ENCODE results near the gene TBX4.

TBX4 gene

DNA sequence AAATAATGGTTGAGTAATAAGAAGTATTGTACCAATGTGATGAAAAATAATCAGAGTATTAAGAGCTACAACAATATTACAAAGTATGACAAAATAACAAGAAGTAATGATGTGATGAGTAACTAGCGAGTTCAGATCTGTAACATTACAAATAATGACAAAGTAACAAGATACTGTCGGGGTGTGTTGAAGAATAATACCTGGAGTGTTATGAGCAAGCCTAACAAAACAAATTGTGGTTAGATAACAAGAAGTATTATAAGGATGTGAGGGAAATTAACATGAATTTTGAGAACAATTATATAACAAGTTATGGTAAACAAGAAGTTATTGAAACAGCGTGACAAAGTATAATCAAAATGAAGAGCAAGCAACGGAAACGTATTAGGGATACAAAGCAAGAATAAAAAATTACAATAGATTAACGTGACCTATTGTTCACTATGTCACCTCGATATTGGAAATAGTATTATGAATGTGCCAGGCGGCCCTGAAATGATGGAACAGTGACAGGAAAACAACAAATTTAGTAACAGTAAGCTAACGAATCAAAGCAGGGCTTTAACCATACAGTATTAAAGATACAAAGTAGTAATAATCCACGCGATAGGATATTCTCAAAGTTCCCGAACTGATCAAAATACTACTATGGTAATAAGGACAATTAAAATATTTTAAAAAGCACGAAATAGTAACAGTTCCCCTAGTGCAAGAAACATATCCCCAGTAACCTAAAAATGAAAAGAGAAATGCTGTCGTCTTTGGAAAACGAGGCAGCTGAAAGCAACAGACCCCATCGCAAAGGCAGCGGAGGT, 1.6 kb downstream of the TBX4 start:
- DNase-seq (ENCODE audit: low read depth in 4 of 4, low spot score in 1 of 4): no peak

DNA sequence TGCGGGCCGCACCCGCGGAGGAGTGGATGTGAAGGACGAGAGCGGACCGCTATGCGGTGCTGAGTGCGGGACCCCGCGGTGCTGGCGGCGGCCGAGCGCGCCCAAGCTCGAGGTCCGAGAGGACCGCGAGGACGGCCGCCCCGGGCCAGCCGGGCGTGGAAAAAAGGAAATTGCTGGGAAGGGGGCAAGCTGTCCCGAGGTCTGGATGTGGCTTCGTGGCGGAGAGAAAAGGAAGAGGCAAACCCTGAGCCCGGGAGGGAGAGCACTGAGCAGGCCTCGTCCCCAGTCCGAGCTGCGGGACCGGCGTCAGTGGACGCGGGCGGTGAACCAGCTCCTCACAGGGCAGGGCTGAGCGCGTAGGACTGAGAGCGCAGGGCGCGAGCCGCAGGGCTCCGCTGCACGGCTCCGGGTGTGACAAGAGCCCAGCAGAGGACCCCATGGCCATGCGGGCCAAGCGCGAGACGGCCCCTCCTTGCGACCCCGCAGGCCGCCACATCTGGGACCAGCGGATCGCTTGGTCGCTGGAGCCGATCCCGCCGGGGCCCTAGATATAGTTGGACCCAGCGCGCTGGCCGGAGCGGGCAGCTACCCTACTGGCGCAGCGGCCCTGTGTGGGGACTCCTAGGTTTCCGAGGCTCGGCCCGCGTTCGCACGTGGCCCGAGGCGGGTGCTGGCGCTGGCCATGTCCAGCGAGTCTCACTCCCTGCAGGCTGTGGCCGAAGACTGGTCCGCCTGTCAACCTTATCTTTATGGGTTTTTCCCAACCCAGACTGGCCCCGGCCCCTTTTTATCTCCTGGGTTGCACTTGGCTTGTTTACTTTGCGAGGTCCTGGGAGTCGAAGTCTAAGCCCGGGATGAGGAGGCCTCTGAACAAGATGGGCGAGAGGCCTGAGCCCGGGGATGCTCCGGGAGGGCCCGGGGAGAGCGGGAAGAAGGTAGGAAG, 2.4 kb downstream of the TBX4 start:
- DNase-seq (ENCODE audit: low read depth in 4 of 4, low spot score in 1 of 4): no peak

DNA sequence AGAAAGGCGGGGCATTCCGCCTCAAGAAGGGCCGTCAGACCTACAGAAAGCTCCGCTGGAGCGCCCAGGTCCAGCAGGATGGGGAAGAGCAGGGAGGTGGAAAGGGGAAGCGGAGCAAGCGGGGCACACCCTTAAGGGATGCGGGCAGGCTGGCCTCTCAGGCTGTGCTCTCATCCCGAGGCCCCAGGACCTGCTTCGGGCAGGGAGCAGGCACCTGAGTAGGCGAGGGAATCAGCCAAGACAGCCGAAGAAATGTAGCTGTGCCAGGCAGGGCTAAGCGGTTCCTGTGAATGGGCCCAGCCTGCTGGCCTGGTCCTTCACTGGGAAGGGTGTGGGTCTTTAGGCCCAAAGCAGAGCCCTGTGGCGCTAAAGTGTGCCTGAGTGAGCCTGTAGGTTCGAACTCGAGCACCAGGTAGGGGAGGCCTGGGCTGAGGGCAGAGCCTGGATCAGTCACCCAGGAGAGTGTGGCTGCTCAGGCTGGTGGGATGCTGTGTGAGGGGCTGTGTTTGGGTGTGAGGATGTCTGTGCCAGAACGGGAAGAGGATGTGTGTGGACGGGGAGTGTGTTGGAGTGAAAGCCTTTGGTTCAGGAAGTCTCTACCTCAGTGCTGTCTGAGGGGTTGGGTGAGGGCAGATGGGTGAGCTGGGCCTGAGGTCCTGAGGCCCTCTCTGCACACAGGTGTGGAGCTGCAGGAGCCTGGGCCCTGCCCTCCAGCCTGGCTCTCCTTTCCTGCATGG, 3.3 kb downstream of the TBX4 start:
- no peak for DNase-seq (ENCODE audit: low read depth in 4 of 4, low spot score in 1 of 4)

DNA sequence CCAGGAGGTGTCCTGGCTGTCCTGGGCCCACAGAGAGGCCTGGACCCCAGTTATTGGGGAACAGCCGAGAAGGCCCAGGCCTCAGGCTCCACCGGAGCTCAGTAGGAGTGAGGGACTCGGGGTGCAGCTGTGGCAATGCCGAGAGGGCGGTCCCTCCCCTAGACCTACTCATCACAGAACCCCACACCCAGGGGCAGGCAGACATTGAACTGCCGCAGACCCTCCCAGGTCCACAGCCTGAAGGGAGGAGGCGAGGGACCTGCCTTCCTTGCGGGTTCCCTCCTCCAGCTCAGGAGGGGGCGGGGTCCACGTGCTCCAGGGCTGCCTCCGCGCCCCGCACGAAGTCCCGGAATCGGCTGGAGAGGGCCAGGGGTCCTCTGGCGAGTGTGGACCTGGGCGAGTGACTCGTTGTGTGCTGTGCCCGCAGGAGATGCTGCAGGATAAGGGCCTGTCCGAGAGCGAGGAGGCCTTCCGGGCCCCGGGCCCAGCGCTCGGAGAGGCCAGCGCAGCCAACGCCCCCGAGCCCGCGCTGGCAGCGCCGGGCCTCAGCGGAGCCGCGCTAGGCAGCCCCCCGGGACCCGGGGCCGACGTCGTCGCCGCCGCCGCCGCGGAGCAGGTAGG, 3.9 kb downstream of the TBX4 start:
- DNase-seq (ENCODE audit: low read depth in 4 of 4, low spot score in 1 of 4): no peak

DNA sequence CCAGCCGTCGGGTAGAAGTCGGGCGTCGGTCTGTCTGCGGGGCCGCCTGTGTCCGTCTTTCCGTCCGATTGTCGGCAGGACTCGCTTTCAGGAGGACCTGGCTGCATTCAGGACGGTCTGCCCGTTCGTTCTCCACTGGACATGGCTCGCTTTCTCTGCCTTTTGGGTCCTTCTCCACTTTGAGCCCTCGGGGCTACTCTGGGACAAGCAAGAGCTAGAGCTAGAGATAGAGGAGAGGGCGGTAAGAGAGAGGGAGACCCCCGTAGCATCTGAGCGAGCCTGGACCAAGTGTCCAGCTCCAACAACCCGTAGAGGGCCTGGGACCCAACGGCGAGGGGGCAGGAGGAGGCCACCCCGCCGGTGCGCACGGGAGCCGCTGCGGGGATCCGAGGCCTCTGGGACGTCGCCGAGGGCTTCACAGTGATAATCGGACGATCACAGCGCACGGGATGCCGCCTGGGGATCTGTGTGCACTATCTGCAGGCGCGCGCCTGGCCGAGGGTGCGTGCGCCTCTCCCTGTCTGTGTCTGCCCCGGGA, 4.5 kb downstream of the TBX4 start:
- DNase-seq (ENCODE audit: low read depth in 4 of 4, low spot score in 1 of 4): no peak

DNA sequence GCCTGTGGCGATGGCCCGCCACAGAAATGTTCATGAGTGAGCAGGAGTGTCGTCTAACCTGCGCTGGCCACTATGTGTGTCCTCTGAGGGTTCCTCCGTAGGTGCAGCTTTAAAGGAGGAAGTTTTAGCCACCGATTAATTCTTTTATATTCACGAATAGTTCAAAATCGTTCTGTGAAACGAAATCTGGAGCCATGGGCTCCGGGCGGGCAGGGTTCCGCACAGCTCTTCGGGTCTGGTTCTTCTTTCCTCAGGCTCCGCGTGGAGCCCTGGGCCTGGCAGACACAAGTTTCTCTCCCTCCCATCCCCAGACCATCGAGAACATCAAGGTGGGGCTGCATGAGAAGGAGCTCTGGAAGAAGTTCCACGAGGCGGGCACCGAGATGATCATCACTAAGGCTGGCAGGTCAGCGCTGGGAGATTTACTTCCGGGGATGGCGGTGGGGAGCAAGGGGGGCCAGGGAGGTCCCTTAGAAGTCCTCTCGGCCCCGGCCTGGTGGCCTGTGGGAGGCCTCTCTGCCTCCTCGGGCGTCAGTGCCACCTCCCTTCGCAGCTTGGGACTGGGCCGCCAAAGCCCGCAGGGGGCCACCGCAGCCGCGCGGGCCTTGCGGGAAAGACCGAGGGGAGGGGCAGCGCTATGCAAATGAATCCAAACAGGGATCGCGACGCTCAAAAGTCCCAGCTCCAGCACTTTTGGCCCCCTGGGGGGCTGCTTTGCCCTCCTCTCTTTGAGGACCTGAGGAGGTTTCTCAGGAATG, 5.2 kb downstream of the TBX4 start:
- no peak for DNase-seq (ENCODE audit: low read depth in 4 of 4, low spot score in 1 of 4)

DNA sequence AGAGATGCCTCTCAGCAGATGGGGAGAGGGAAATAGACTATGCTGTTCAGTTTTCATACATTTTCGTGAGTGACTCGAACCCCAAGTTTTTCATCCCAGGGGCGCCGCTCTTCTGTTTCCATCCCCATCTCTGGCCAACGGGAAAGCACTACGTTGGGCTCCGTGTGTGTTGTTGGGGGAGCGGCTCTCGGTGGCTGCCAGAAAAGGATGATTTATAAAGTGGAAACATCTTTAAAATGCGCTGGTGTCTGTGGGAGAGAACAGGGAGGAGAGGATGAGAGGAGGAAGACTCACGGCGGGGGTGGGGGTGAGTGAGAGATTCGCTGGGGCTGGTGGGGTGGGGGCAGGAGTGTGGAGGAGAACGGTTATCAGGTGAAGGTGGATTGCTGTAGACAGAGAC, 5.8 kb downstream of the TBX4 start:
- no peak for DNase-seq (ENCODE audit: low read depth in 4 of 4, low spot score in 1 of 4)

DNA sequence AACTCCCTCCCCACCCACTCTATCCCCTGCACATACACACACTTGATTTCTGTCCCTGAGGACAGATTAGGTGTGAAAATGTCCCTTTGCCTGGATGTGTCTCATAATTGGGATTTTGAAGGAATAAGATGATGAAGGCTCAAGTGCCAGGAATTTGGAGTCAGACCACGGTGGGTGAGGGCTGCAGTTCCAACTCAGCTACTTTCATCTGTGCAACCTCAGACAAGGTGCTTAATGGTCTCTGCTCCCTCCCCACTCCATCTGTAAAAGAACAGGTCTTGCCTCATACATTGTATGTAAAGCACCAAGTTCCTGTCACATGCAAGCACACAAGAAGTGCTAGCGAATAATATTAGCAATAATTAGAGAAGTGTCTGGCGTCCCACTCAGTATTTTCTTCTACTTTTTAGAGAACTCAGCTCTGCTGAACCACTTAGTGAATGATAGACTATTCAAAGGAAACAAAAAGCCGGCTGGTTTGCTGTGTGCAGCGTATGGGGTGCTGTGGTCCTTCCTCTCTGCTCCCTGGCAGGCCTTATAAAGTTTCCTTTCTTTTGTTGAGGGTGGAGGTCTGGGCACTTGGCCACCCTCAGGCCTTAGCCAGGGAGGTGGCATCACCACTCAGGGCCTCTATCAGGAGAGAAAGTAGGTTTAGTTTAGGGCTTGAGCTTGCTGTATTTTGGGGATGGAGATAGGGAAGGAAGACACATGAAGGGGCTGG, 6.4 kb downstream of the TBX4 start:
- DNase-seq (ENCODE audit: low read depth in 4 of 4, low spot score in 1 of 4): no peak

DNA sequence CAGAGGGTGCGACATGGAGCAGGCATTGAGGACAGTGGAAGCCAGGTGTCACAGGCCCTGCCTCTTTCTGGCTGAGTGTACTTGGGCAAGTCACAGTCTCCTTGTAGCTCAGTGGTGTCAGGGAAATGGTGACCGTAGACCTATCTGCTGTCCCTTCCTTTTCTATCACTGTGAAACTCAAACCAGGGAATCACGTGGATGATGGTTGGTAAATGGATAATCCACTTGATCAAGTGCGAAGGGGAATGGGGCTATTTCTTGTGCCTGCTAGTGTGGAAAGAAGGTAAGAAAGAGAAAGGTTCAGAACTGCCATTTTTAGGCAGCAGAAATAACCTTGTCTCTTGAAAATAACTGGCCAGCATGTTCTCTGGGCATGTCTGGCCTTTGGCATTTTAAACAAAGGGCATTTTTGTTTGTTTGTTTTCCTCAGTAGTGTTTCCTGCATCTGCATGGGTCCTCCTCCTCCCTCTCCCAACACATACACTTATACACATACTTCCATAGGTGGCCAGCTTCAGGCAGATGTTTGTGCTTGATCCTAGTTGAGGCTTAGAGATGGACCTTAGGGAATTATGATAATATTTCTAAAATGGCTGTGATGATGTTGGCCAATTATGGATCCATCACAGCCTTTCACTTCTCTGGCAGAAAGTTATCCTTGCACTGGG, 7.1 kb downstream of the TBX4 start:
- no peak for DNase-seq (ENCODE audit: low read depth in 4 of 4, low spot score in 1 of 4)

DNA sequence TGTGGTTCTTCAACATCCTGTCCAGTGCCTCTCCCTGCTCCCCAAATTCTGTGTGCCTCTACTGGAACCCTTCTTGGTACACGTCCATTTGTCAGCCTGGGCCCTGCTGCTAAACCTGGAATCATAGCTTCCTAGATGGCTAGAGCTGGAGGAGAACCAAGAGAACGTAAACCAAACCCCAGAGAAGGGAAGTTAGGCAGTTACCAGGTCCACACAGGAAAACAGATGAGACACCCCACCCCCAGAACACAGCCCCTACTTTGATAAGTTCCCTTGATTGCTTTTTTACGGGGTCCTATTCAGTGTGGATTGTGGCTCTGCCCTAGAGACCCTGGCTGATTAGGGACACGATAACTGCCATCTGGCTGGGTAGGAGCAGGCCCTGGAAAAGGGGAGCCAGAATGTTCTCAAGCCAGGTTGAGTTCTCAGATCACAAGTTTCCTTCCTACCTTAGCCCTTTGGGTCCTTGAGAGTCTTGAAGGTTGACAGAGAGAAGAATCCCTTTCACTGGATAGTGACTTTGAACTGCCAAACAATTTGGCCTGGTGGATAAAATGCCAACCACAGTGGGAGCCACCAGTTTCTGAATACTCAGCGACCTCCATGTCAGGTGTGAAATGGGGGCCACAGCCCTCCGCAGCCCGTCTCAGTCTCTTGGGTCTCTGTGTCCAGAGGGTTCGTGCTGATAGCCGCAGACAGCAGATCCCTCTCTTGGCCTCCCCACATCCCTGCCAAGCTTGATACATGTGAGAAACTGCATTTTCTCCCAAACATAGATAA, 7.9 kb downstream of the TBX4 start:
- no peak for DNase-seq (ENCODE audit: low read depth in 4 of 4, low spot score in 1 of 4)

DNA sequence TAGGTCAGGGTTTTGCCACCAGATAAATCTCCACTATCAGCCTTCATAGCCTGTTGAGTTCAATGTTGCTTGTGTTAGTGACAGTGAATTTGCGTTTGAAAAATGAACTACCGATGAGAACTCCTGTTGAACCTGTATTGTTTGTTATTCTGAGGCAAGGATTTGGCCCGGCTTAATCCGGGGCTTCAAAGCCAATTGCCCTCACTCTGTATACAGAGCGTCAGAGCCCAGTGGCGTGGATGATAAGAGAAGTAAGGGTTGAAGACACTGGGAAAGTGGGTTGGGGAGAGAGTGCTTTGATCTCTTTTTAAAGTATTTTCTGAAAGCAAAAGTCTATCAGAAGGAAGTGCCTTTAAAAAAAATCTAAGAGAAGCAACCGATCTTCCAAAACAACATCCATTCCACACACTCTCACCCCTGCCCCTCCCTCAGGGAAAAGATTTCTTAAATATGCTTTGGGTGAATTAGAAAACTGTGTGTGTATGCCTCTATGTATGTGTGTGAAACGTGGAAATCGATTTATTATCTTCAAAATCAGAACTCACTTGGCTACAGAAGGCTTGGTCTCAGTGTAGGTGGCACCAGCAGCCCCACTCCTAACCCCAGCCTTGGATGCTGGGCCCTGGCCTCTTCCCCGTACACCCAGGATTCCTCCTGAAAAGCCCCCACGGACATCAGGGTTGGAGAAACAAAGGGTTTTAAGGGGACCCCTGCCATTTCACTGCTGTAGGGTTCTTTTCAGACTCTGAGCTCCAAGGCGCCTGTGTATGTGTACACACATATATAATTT, 8.8 kb downstream of the TBX4 start:
- DNase-seq (ENCODE audit: low read depth in 4 of 4, low spot score in 1 of 4): no peak

DNA sequence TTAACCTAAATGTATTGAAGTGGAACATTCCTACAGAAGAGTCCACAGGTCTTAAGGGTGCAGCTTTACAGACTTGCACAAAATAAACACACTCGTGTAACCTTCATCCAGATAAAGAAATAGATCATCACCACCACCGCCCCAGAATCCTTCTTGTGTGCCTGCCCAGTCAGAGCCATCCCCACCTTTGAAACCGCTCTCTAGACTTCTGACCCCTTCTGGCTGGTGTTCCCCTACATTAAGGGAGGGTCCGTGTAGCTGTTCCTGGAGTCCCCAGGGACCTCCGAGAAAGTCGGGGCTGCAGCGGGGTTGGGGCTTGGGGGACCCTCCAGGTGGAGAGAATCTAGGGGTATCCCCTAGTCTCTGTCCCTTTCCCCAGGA, 9.4 kb downstream of the TBX4 start:
- DNase-seq (ENCODE audit: low read depth in 4 of 4, low spot score in 1 of 4): no peak

DNA sequence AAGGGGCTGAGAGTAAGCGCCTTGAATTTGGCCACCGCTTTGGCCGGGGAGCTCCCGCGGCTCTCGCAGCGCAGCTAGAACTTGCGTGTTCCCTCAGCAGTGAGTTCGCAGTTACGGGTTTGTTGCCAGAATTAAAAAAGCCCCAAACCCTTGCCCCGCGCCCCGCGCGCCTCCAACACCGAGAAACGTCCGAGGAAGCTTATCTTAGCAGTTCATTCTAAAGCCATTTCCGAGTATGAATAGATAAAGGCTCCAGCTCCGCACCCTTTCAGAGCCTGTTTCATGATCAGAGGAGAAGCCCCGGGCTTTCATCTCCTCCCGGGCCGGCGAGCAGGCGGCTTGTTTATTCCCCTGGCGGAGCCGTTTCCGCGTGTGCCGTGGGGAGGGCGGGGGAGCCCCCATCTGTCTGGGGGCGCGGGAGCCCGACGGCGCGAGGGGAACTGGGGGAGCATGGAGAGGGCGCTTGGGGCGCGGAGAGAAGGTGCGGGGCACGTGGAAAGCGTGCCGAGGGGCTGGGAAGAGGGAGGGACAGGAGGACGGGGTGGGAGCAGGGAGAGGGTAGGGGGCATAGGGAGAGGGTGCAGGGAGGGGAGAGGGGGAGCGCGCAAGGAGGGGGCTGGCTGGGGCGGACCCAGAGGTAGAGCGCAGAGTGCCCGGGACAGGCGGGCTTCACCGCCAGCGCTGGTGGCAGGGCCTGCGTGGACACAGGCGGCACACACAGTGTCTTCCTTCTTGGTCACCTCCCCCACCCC, 9.9 kb downstream of the TBX4 start:
- DNase-seq (ENCODE audit: low read depth in 4 of 4, low spot score in 1 of 4): no peak

DNA sequence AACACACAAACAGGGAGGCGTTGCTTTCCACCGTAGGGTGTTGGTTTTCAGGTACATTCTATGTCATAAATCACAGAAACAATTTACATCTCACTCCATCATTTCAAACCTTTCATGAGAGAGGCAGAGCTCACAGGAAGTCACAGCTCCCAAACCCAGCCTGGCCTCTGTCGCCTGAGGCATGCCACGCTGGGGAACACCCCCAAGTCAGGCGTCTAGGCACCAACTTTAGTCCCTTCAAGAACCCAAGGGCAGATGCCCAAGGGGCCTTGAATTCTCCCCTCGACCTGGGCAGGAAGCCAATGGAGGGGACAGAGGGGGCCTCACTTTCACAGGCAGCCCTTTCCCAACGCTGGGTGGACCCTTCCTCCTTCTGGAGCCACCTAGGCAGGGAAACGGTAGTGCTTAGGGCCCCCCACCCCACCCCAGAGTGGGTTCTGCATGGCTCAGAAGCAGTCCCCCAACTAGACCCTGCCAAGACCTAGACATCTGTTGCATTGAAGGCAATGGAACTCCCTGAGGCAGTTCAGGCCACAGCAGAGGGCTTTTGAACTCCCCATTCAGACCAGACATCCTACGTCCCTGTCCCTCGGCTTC, 10.6 kb downstream of the TBX4 start:
- DNase-seq (ENCODE audit: low read depth in 4 of 4, low spot score in 1 of 4): no peak

DNA sequence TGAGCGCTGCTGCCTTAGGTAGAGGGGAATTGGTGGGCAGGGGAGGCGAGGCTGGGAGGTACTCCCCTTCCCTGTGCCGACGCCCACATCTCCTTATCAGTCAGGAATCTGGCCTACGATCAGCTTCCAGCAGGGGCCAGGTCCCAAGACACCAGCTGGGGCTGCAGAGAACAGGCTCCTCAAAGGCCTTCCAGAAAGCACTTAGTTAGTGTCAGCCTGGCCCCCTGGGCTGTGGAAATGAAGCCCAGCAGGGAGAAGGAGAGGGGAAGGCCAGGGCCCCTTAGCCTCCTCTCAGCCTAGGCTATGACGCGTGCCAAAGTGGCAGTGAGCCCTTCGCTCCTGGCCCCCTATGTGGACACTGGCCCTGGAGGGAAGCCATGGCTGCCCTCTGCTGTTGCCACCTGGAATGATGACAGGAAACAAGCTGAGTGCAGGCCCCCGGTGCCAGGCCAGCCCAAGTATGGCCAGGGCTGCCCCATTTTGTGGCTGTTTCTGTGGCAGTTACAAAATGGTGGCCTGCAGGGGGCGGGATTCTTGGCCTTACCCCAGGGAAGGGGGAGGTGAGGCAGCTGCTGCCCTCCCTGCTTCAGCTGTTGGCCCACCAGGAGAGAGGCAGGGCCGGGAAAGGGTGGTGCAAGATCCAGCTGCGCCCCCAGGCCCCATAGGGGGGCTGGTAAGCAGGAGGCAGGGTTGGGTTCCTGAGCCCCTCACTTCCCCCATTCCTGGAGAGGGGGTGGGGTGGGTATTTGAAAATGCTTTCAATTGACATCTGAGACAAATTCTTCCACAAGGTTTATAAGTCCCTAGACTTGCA, 11.3 kb downstream of the TBX4 start:
- DNase-seq (ENCODE audit: low read depth in 4 of 4, low spot score in 1 of 4): no peak
